Skin of body (tissue), 2 donors: ENCODE data around the gene IGSF8. TPM values are rescaled to one million over a fixed set of nuclear protein-coding genes. Genes with fewer than 3 reads are reported as not detected.
A peak's percentile ranks its signal among the peaks of the same experiment; 100 is the strongest.

ENCODE experiments used
- DNase-seq: peaks from one replicate; lab custom pipeline; 2025; lab: John Stamatoyannopoulos, UW
- total RNA-seq: library from RNA; depleted of rRNA; stranded (reverse); fragments of >200 nt; gene quantifications from one replicate; pipeline ENCODE4 v1.2.3, GENCODE V29; 2014

Gene IGSF8
- total RNA-seq: 11.9 TPM

GRCh38 chr1:160097911-160098851, at the start of gene IGSF8:
Gene IGSF8, minus strand, starts transcription at chr1:160098619. Its CDS starts 147 bp downstream, at chr1:160098472.
- DNase-seq: peak; percentile 75

DNA sequence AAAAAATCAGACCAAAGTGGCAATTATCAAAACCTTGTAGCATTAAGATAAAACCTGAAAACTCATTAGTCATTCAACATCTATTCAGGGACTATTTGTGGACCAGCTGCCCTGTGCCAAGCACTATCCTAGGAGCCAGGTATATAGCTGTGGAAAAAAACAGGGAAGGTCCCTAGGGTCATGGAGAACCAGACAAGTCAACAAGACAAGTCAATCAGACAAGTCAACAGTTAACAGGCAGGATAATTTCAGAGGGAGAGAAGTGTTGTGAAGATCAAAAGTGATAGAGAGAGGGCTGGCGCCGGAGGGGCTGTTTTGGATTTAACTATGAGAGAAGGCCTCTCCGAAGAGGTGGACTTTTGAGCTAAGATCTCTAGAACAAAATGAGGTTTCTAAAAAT, 49.7 kb upstream of the IGSF8 start:
- no peak for DNase-seq

- DNase-seq: no peak
Measured at GRCh38 chr1:160146107-160146506, 47.7 kb upstream of the IGSF8 start.

DNA sequence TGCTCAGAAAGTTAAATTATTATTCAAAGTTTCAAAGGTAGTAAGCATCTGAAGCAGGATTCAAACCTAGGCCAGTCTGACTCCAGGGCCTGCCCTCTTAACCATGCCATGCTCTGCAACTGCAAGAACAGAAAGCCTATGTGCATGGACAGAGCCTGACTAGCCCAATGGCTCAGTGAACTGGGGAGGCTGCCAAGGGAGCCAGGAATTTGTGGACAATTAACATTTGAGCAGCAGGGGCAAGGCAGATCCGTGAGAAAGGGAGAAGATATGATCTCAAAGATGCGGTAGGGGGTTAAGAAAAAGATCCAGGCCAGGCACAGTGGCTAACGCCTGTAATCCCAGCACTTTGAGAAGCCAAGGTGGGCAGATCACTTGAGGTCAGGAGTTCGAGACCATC, 46.5 kb upstream of the IGSF8 start:
- DNase-seq: no peak

DNA sequence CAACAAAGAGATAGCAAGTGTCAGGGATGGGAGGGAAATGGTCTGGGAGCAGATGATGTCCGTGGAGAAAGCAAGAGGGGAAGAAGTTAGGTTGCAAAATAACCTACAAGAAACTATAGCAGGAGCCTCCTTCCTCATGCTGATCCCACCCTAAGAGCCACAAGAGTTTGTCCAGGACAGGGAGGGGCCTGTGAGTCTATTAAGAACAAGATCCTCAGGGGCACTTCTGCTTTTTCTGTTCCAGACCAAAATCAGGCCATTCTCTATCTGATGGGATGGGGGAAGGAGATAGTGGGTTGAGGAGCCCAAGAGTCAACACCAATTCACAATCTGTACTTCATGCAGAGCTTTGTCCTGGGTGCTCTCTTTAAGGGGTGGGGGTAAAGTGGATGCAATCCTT, 45.3 kb upstream of the IGSF8 start:
- DNase-seq: no peak

DNA sequence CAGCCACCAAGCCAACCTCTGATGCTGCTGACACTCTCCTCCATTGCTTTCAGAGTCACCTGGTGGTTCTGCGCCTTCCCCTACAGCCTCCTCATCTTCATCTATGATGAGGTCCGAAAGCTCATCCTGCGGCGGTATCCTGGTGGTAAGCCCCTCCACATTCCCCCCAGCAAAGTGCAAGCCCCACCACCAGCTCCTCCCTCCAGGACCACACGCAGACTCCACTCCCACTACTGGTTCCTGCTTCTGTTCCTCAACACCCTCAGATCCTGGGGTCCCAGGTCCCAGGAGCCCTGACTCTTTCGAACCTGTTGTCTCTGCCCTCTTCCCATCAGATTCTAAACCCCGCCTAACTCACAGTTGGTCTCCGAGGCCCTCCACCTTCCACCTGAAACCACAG, 41.4 kb upstream of the IGSF8 start:
- DNase-seq: no peak

DNA sequence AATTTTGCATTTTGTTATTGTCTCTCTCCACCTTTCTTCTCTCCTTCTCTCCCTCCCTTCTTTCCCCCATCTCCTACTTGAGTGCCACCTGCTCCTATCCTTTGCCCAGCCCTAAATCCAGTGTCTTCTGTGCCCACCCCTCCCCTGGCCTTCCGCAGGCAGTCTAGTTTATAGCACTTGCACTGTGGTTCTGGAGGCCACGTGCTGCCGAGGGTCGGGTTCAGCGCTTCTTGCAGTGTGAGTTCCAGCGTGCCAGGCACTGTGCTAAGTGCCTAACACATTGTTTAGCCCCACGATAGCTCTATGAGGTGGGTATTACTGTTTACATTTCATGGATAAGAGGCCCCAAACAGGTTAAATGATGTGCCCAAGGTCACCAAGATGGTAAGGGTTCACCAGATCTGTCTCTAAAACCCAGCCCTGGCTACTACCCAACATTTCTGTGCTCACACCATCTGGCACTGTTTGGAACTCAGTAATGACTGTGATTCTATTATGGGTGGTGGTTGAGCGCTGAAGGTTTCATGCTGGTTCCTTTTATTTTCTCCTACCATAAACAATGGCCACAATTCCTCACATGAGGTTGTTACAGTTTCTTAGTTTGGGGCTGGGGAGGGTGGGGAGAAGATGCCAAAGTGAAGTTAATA, 38.9 kb upstream of the IGSF8 start:
- DNase-seq: no peak

DNA sequence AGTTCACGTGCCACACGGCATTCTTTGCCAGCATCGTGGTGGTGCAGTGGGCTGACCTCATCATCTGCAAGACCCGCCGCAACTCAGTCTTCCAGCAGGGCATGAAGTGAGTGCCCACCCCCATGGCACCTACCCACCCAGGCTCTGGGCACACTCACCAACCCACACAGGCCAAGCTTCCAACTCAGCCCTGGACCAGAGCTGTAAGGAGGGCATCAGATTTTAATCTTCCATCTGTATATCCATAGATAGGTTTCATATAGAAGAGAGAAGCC, 38.4 kb upstream of the IGSF8 start:
- no peak for DNase-seq

DNA sequence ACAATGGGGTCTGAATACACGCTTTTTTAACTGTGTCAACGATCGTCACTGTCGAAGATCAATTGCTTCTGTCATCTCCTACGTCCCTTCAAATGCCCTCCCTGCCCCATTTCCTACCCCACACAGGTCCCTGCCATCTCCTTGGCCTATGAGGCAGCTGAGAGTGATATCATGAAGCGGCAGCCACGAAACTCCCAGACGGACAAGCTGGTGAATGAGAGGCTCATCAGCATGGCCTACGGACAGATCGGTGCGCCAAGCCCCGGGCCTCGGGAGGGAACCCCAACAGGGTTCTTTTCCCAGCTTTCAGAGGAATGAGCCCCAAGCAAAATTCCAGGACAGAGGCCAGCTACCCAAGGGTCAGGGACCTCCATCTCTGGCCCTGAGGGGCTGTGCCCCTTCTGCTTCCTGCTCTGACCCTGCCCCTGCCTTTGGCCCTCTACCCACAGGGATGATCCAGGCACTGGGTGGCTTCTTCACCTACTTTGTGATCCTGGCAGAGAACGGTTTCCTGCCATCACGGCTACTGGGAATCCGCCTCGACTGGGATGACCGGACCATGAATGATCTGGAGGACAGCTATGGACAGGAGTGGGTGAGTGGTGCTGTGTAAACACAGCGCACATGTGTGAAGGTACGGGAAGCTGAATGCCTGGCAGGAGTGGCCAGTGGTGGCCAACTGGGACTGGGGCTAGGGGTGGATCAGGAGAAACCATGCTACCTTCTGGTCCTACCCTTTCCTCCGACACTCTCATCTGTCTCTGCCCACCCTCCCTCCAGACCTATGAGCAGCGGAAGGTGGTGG, 37.9 kb upstream of the IGSF8 start:
- DNase-seq: no peak

- DNase-seq: no peak
Measured at GRCh38 chr1:160134791-160135572, 36.6 kb upstream of the IGSF8 start.

GRCh38 chr1:160133990-160134770, 35.8 kb upstream of the IGSF8 start:
- no peak for DNase-seq

GRCh38 chr1:160131803-160132565, 33.6 kb upstream of the IGSF8 start:
- DNase-seq: no peak

GRCh38 chr1:160130939-160131338, 32.5 kb upstream of the IGSF8 start:
- DNase-seq: no peak

DNA sequence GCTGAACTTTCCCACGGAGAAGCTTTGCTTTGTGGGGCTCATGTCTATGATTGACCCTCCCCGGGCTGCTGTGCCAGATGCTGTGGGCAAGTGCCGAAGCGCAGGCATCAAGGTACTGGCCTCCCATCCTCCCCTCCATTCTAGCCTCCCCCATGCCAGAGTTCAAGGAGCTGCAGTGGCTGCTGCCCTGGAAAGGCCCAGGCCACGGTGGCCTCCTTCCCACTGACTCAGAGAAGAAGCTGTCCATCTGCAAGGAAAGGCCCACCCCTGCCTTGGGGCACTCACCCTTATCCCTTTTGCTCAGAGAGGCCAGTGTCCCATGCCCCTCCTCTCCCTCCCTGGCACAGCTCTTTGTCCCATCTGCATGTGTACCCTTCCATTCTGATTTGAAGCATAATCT, 32.1 kb upstream of the IGSF8 start:
- DNase-seq: no peak

DNA sequence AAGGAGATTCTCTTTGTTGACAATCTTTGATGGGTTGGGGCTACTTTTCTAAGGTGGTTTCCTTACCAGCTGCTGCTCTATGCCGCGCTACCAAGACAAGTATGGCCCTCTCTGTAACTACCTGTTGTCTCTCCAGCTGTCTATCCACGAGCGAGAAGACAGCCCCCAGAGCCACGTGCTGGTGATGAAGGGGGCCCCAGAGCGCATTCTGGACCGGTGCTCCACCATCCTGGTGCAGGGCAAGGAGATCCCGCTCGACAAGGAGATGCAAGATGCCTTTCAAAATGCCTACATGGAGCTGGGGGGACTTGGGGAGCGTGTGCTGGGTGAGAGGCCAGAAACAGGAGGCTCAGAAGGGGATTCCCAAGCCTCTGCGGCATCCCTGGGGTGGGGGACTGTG, 31.5 kb upstream of the IGSF8 start:
- no peak for DNase-seq

GRCh38 chr1:160129558-160129957, 31.1 kb upstream of the IGSF8 start:
- DNase-seq: no peak

DNA sequence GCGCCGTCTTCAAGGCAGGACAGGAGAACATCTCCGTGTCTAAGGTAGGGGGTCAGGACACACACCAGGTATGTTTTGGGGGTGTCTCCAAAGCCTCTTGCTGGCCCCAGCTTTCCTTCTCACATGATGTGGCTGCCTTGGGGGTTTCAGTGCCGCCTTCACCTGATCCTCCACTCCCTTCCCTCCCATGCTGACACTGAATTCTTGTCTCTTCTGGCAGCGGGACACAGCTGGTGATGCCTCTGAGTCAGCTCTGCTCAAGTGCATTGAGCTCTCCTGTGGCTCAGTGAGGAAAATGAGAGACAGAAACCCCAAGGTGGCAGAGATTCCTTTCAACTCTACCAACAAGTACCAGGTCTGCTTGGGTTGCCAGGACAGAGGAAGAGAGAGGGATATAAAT, 30.6 kb upstream of the IGSF8 start:
- no peak for DNase-seq

- no peak for DNase-seq
Measured at GRCh38 chr1:160128636-160129035, 30.2 kb upstream of the IGSF8 start.

GRCh38 chr1:160127865-160128523, 29.6 kb upstream of the IGSF8 start:
- no peak for DNase-seq
